ENCODE results near the gene SYNC.
"Not testable (repeated sequence)": the region's sequence is repeated elsewhere in the genome, so short reads cannot be mapped to it uniquely, and the experiment has no call there.

SYNC gene

DNA sequence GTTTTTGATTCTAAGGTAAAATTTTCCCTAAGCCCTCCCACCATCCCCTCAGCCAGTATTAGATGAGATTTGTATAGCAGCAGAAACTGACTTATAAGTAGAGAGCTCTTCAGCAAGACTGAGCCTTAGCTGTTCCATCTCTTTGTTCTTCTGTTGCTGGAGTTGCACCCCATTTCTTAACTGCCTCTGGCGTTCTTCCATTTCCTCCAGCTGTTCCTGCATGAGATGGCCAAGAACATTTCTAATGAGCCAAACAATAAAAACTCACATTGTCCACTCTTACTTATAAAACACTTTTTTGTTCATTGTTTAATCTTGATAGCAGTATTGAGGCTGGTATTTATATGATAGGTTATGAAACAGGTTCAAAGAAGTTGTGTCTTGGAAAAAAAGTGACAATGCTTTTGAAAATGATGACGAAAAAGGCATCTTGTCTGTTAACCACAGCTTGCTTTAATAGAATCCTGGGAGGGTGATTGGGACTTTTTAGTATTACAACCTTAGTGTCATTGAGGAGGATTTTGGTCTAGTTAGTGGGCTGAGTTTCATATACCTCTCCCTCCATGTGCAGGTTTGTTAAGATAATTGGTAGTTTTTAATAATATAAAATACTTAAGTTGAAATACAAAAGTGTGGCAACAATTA, 18.3 kb downstream of the SYNC start:
- H3K27ac ChIP-seq, result no peak overlapping the region
- TF ChIP-seq, protein P1, sequence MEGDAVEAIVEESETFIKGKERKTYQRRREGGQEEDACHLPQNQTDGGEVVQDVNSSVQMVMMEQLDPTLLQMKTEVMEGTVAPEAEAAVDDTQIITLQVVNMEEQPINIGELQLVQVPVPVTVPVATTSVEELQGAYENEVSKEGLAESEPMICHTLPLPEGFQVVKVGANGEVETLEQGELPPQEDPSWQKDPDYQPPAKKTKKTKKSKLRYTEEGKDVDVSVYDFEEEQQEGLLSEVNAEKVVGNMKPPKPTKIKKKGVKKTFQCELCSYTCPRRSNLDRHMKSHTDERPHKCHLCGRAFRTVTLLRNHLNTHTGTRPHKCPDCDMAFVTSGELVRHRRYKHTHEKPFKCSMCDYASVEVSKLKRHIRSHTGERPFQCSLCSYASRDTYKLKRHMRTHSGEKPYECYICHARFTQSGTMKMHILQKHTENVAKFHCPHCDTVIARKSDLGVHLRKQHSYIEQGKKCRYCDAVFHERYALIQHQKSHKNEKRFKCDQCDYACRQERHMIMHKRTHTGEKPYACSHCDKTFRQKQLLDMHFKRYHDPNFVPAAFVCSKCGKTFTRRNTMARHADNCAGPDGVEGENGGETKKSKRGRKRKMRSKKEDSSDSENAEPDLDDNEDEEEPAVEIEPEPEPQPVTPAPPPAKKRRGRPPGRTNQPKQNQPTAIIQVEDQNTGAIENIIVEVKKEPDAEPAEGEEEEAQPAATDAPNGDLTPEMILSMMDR (conservative IDR thresholded peaks at IDR 0.05), result no peak
- TF ChIP-seq ZFX (IDR thresholded peaks at IDR 0.05), result no peak

DNA sequence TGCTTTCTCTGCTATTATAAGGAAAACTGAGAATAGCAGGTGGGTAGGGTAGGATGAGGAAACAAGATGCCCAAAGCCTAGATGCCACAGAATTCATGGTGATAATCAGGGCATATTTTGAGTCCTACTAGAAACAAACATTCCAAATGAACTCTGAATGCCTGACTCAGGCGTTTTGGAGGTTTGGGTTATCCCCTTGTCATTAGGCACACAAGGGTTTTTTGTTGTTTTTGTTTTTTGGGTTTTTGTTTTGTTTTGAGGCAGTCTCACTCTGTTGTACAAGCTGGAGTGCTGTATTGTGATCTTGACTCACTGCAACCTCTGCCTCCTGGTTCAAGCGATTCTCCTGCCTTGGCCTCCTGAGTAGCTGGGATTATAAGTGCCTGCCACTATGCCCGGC, 19.2 kb downstream of the SYNC start:
- H3K27ac ChIP-seq, result no peak overlapping the region
- TF ChIP-seq ZFX (IDR thresholded peaks at IDR 0.05), result no peak
- TF ChIP-seq, protein P1 (conservative IDR thresholded peaks at IDR 0.05), result no peak

DNA sequence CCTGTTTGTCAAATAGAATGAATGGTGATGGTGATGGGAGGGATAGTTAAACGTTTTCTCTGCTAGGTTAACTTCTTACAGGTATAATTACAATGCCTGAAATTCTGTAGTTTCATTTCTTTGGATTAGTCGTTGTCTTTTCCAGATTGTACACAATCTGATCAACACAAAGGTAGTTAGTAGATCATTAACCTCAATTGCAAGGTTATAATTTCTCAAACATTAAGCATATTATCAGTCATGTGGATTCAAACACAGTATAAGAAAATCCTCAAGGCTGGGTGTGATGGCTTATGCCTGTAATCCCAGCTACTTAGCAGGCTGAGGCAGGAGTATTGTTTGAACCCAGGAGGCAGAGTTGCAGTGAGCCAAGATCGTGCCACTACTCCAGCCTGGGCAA, 20.6 kb downstream of the SYNC start:
- no peak for TF ChIP-seq ZFX (IDR thresholded peaks at IDR 0.05)
- TF ChIP-seq, protein P1 (conservative IDR thresholded peaks at IDR 0.05), result no peak
- no peak overlapping the region for H3K27ac ChIP-seq

DNA sequence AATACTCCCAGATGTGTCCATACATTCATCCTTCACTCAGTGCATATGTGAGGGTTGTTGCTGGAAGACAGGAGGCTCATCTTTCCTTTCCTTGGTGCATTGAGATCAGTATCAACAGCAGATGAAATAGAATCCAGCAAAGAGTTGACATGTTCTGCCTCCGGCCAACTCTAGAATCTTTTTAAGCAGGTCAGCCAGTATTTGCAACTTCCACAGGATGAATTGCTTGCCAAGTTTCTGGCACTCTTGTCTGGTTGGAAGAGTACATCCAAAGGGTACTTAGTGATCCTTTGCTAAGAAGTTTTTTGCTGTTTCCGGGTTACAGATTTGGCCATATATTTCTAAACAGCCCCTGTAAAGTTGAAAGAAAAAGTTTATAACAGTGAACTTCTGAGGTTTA, 21.1 kb downstream of the SYNC start:
- no peak for TF ChIP-seq ZFX (IDR thresholded peaks at IDR 0.05)
- TF ChIP-seq, protein P1 (conservative IDR thresholded peaks at IDR 0.05), result no peak

DNA sequence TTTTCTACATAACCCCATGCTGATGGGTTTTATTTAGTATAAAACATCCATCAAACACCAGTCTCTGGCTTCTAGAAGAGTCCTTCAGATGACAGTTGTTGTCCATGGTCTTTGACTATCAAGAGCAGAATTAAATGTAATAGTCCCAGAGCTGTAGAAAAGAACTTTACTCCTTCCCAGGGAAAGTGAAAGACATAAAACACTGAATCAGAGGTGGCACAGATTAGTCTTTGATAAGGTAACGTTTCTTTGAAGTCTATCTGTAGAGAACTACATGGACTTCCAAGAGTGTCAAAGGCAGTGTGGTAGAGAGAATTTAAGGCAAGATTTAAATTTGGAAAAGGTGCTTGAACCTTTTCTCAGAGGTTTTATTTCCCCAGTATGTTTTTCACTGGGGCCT, 21.9 kb downstream of the SYNC start:
- H3K27ac ChIP-seq, result no peak overlapping the region
- no peak for TF ChIP-seq ZFX (IDR thresholded peaks at IDR 0.05)
- TF ChIP-seq, protein P1 (conservative IDR thresholded peaks at IDR 0.05), result no peak

More for the DNA sequence above, 21.1 kb downstream of the SYNC start:
- H3K27ac ChIP-seq, result no peak overlapping the region

DNA sequence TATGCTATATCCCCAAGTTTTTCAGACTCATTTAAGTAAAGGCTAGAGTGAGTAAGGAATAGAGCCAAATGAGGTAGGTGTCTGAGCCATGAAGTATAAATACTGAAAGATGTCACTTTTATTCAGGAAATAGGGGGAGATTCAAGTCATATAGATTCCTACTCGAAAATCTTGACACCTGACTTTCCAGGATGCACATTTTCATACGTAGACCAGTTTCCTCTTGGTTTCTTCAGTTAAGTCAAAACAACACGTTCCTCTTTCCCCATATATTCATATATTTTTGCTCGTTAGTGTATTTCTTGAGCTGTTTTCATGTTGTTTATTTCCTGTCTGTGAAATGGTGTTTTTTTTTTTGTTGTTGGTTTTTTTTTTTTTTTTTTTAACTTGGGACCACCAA, 22.6 kb downstream of the SYNC start:
- not testable (repeated sequence) for H3K27ac ChIP-seq

DNA sequence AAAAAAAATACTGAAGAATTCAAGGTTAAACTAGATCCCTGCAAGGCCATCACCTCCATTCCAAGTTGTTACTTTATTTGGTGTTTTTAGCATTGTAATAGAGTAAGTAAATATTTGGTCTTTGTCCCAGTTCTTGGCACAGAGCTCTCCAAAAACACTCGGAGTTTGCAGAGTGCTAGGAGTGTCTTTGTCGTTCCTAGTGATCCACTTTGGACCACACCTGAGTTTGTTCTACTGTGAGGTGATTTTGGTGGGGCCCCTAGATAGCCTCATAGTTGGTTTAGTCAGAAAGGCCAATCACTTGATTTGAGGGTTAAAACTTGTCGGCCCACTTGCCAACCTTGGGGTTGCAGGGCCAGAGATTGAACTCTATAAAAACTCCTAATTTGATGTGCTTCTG, 25.6 kb downstream of the SYNC start:
- peak overlapping the region; percentile 10; the same call in 1 of the 2 replicates for H3K27ac ChIP-seq
- TF ChIP-seq ZFX (IDR thresholded peaks at IDR 0.05), result no peak
- TF ChIP-seq, protein P1 (conservative IDR thresholded peaks at IDR 0.05), result no peak

DNA sequence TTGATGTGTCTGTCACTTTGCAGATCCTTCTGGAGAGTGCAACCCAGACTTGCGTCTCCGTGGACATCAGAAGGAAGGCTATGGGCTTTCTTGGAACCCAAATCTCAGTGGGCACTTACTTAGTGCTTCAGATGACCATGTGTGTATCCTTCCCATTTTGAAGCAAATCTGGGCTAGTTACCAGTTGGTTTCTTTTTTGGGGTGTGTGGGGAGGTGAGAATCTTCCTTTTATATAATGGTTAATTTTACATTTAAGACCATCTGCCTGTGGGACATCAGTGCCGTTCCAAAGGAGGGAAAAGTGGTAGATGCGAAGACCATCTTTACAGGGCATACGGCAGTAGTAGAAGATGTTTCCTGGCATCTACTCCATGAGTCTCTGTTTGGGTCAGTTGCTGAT, 33.9 kb downstream of the SYNC start:
- H3K27ac ChIP-seq, result not testable (repeated sequence)
